Measurements from ENCODE around the gene CSNK1D.

DNA sequence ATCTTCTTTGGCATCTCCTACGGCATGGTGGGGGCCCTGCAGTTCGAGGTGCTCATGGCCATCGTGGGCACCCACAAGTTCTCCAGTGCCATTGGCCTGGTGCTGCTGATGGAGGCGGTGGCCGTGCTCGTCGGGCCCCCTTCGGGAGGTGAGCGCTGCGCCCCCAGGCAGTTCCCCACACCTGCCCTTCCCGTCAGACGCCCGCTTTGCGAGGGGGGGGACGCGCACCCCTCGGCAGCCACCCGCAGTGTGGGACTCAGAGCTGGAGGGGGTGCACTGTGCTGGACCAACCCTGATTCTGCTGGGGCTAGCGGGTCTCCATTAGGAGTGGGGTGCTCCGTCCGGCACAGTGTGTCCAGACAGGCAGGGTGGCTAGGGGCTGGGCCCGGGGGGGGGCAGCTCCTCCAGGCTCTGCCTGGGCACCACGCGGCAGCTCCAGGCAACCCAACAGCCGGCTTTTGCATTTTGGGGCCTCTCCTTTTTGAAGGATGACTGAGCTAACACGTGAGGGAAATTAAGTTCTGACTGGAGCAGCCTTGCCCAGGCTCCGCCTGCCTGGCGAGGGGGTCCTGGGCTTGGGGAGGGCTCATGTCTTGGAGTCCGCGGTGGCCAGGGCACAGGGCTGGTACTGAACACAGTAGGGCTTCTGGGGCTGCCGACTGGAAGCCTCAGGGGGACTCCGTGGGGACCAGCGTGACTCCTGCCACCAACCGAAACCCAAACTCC, 35.6 kb downstream of the CSNK1D start:
- TF ChIP-seq, protein P1, sequence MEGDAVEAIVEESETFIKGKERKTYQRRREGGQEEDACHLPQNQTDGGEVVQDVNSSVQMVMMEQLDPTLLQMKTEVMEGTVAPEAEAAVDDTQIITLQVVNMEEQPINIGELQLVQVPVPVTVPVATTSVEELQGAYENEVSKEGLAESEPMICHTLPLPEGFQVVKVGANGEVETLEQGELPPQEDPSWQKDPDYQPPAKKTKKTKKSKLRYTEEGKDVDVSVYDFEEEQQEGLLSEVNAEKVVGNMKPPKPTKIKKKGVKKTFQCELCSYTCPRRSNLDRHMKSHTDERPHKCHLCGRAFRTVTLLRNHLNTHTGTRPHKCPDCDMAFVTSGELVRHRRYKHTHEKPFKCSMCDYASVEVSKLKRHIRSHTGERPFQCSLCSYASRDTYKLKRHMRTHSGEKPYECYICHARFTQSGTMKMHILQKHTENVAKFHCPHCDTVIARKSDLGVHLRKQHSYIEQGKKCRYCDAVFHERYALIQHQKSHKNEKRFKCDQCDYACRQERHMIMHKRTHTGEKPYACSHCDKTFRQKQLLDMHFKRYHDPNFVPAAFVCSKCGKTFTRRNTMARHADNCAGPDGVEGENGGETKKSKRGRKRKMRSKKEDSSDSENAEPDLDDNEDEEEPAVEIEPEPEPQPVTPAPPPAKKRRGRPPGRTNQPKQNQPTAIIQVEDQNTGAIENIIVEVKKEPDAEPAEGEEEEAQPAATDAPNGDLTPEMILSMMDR (IDR thresholded peaks at IDR 0.05), result no peak
- no peak for TF ChIP-seq POLR2A (IDR thresholded peaks at IDR 0.05)
